CD8-positive, alpha-beta memory T cell (primary cell): ENCODE results near the gene TRMT2A. TPM values are rescaled to one million over a fixed set of nuclear protein-coding genes. Genes with fewer than 3 reads are reported as not detected.

Experiments used
- CTCF ChIA-PET: fragments of 350-600 bp; sonication (Branson Sonifier 250); formaldehyde crosslinking; loops from one replicate; lab custom pipeline; 2021; ENCODE audit warnings: antibody characterized with exemption; lab: Charles Lee
- POLR2A ChIA-PET: fragments of 350-600 bp; sonication (Branson Sonifier 250); formaldehyde crosslinking; loops from one replicate; lab custom pipeline; 2021; ENCODE audit warnings: antibody characterized with exemption; lab: Charles Lee
- DNase-seq, 5 donors: peaks; one replicate each; pipeline versions ENCODE4 v3.0.0 to v3.0.0-alpha.2; 2020 to 2022; ENCODE audit warnings: mixed read lengths in 1 of 5
- H3K27ac ChIP-seq: one replicate; pipeline ENCODE4 v1.7.0; 2013; ENCODE audit warnings: low read depth, mild to moderate bottlenecking, low read length, moderate library complexity
- H3K27me3 ChIP-seq: 2 replicates; pipeline ENCODE4 v1.7.0; 2013; ENCODE audit warnings: low read length, mild to moderate bottlenecking; ENCODE audit not compliant: insufficient read depth, poor library complexity, severe bottlenecking
- H3K36me3 ChIP-seq: 2 replicates; pipeline ENCODE4 v1.7.0; 2013; ENCODE audit warnings: mild to moderate bottlenecking, low read length, moderate library complexity; ENCODE audit not compliant: insufficient read depth
- H3K4me1 ChIP-seq: 2 replicates; pipeline ENCODE4 v1.7.0; 2013; ENCODE audit warnings: mild to moderate bottlenecking, low read length, moderate library complexity; ENCODE audit not compliant: insufficient read depth
- H3K4me3 ChIP-seq: 2 replicates; pipeline ENCODE4 v1.7.0; 2013; ENCODE audit warnings: mild to moderate bottlenecking, low read length
- H3K9me3 ChIP-seq: 2 replicates; pipeline ENCODE4 v1.7.0; 2013; ENCODE audit warnings: mild to moderate bottlenecking, low read length
- H3K27ac Mint-ChIP-seq, 8 donors: one replicate each; pipeline ENCODE4 v1.8.0; 2020 to 2021; ENCODE audit warnings: mixed read lengths in 8 of 8, mild to moderate bottlenecking in 6 of 8, inconsistent platforms in 3 of 8, moderate library complexity in 3 of 8
- H3K27me3 Mint-ChIP-seq, 2 donors: one replicate each; pipeline ENCODE4 v1.8.0; 2020 to 2021; ENCODE audit warnings: mixed read lengths in 2 of 2, mild to moderate bottlenecking in 1 of 2, moderate library complexity in 1 of 2
- H3K36me3 Mint-ChIP-seq, 3 donors: one replicate each; pipeline ENCODE4 v1.8.0; 2020 to 2021; ENCODE audit warnings: mixed read lengths in 3 of 3, inconsistent platforms in 1 of 3, mild to moderate bottlenecking in 1 of 3
- H3K4me1 Mint-ChIP-seq, 3 donors: one replicate each; pipeline ENCODE4 v1.8.0; 2020 to 2021; ENCODE audit warnings: mixed read lengths in 3 of 3, inconsistent platforms in 1 of 3, mild to moderate bottlenecking in 1 of 3
- H3K4me3 Mint-ChIP-seq, 7 donors: one replicate each; pipeline ENCODE4 v1.8.0; 2020 to 2021; ENCODE audit warnings: mixed read lengths in 7 of 7, mild to moderate bottlenecking in 6 of 7, moderate library complexity in 4 of 7, inconsistent platforms in 2 of 7
- H3K9me3 Mint-ChIP-seq, 5 donors: one replicate each; pipeline ENCODE4 v1.8.0; 2020 to 2022; ENCODE audit warnings: mixed read lengths in 5 of 5, mild to moderate bottlenecking in 3 of 5, moderate library complexity in 2 of 5, inconsistent platforms in 1 of 5
- polyA plus RNA-seq: library from polyadenylated mRNA; unstranded; fragments of 300-500 nt; fragmentation: Illumina TruSeq; gene quantifications from one replicate; pipeline ENCODE4 v1.2.3, GENCODE V29; 2021
- total RNA-seq, 2 experiments: library from RNA; stranded (reverse); gene quantifications; one replicate each; pipeline ENCODE4 v1.2.3, GENCODE V29; 2021

Gene TRMT2A
- total and polyA plus RNA-seq, 3 experiments from 2014 or later = 35.6 to 121 (median 108) TPM

GRCh38 chr22:20130731-20131596 lies 13.9 kb upstream of the TRMT2A start:
- peak; percentile 71 to 84 (median 74) for DNase-seq
- POLR2A ChIA-PET = interaction anchor here (0.9 kb wide), 1 partner anchor 11 kb away, joined by 3 read pairs; no protein-coding TSS in a partner anchor
- no peaks in the 10 kb centered on the region for H3K9me3 Mint-ChIP-seq

GRCh38 chr22:20130319-20130718 lies 13.3 kb upstream of the TRMT2A start:
- no peaks in the 10 kb centered on the region for H3K9me3 ChIP-seq
- CTCF ChIA-PET = interaction anchor here (0.7 to 3.5 kb wide), 7 partner anchors 8 to 400 kb away, joined by 3 to 25 read pairs (median 6); partner anchors contain the start of gene TANGO2
- H3K9me3 Mint-ChIP-seq = no peaks in the 10 kb centered on the region
- H3K36me3 Mint-ChIP-seq = peaks cover 0 to 27% (median 2%) of the 10 kb centered on the region in 3 donors
- H3K27me3 ChIP-seq = no peaks in the 10 kb centered on the region
- no peak overlapping the region for H3K27ac ChIP-seq
- peaks cover 17 to 43% (median 25%) of the 10 kb centered on the region in 3 donors for H3K4me1 Mint-ChIP-seq
- no peak overlapping the region for H3K4me3 ChIP-seq
- peaks cover 38% of the 10 kb centered on the region for H3K4me1 ChIP-seq
- peak overlapping the region; percentile 50 to 77 (median 62) for H3K4me3 Mint-ChIP-seq
- H3K36me3 ChIP-seq = peaks cover 9% of the 10 kb centered on the region
- no peaks in the 10 kb centered on the region for H3K27me3 Mint-ChIP-seq
- H3K27ac Mint-ChIP-seq = peak overlapping the region in 7 of 8 donors; percentile 24 to 92 (median 61)
- peak in 1 of 5 donors; percentile 11 for DNase-seq
- POLR2A ChIA-PET = interaction anchor here (0.9 kb wide), 1 partner anchor 10 kb away, joined by 3 read pairs; no protein-coding TSS in a partner anchor

More at GRCh38 chr22:20130731-20131596, 13.9 kb upstream of the TRMT2A start:
- CTCF ChIA-PET = interaction anchor here (0.7 to 3.5 kb wide), 4 partner anchors 13 to 162 kb away, joined by 3 to 25 read pairs (median 10); no protein-coding TSS in a partner anchor
- H3K4me1 Mint-ChIP-seq = peaks cover 17 to 45% (median 25%) of the 10 kb centered on the region in 3 donors
- Histone ChIP-seq H3K27ac (peak overlapping the region; percentile 79), H3K27me3 (no peaks in the 10 kb centered on the region), H3K36me3 (peaks cover 2% of the 10 kb centered on the region), H3K9me3 (no peaks in the 10 kb centered on the region), H3K4me1 (peaks cover 38% of the 10 kb centered on the region), H3K4me3 (peak overlapping the region; percentile 71)
- H3K4me3 Mint-ChIP-seq = peak overlapping the region; percentile 41 to 77 (median 62)
- no peaks in the 10 kb centered on the region for H3K27me3 Mint-ChIP-seq
- peak overlapping the region in 4 of 8 donors; percentile 34 to 92 (median 62) for H3K27ac Mint-ChIP-seq
- H3K36me3 Mint-ChIP-seq = peaks cover 0 to 21% (median 2%) of the 10 kb centered on the region in 3 donors

GRCh38 chr22:20129747-20130014 lies 12.7 kb upstream of the TRMT2A start:
- H3K4me3 Mint-ChIP-seq = peak overlapping the region in 2 of 7 donors; percentile 46 to 50
- peaks cover 36% of the 10 kb centered on the region for H3K4me1 ChIP-seq
- peak overlapping the region in 3 of 8 donors; percentile 77 to 92 (median 89) for H3K27ac Mint-ChIP-seq
- H3K4me1 Mint-ChIP-seq = peaks cover 17 to 38% (median 25%) of the 10 kb centered on the region in 3 donors
- CTCF ChIA-PET = interaction anchor here (0.6 to 3.5 kb wide), 13 partner anchors 9 to 399 kb away, joined by 3 to 25 read pairs (median 5); partner anchors contain the start of genes RANBP1 and TANGO2
- no peaks in the 10 kb centered on the region for H3K27me3 Mint-ChIP-seq
- H3K27me3 ChIP-seq = no peaks in the 10 kb centered on the region
- H3K36me3 Mint-ChIP-seq = peaks cover 0 to 34% (median 2%) of the 10 kb centered on the region in 3 donors
- H3K36me3 ChIP-seq = peaks cover 9% of the 10 kb centered on the region
- H3K9me3 ChIP-seq = no peaks in the 10 kb centered on the region
- H3K9me3 Mint-ChIP-seq = no peaks in the 10 kb centered on the region
- no peak overlapping the region for H3K4me3 ChIP-seq
- DNase-seq = no peak
- no peak overlapping the region for H3K27ac ChIP-seq
- POLR2A ChIA-PET = interaction anchor here (1.2 kb wide), 1 partner anchor 12 kb away, joined by 6 read pairs; the partner anchor contains the start of gene TRMT2A

GRCh38 chr22:20128902-20129746 lies 12.1 kb upstream of the TRMT2A start:
- H3K9me3 Mint-ChIP-seq = no peaks in the 10 kb centered on the region
- POLR2A ChIA-PET = interaction anchor here (1.2 kb wide), 1 partner anchor 12 kb away, joined by 6 read pairs; the partner anchor contains the start of gene TRMT2A

GRCh38 chr22:20128619-20128901 lies 11.5 kb upstream of the TRMT2A start:
- CTCF ChIA-PET = interaction anchor here (1.3 to 3.5 kb wide), 7 partner anchors 10 to 164 kb away, joined by 3 to 25 read pairs (median 5); no protein-coding TSS in a partner anchor
- no peaks in the 10 kb centered on the region for H3K9me3 Mint-ChIP-seq
- Histone ChIP-seq H3K9me3 (no peaks in the 10 kb centered on the region), H3K4me3 (no peak overlapping the region), H3K36me3 (peaks cover 14% of the 10 kb centered on the region), H3K4me1 (peaks cover 25% of the 10 kb centered on the region), H3K27me3 (no peaks in the 10 kb centered on the region), H3K27ac (no peak overlapping the region)
- peak overlapping the region in 1 of 7 donors; percentile 86 for H3K4me3 Mint-ChIP-seq
- peak overlapping the region in 4 of 8 donors; percentile 24 to 92 (median 38) for H3K27ac Mint-ChIP-seq
- peaks cover 13 to 32% (median 15%) of the 10 kb centered on the region in 3 donors for H3K4me1 Mint-ChIP-seq
- H3K27me3 Mint-ChIP-seq = no peaks in the 10 kb centered on the region
- POLR2A ChIA-PET = interaction anchor here (1.2 kb wide), 1 partner anchor 11 kb away, joined by 6 read pairs; the partner anchor contains the start of gene TRMT2A
- H3K36me3 Mint-ChIP-seq = peaks cover 0 to 41% (median 2%) of the 10 kb centered on the region in 3 donors
- no peak for DNase-seq

More at GRCh38 chr22:20128902-20129746, 12.1 kb upstream of the TRMT2A start:
- Histone ChIP-seq H3K27me3 (no peaks in the 10 kb centered on the region), H3K36me3 (peaks cover 9% of the 10 kb centered on the region), H3K27ac (no peak overlapping the region), H3K9me3 (no peaks in the 10 kb centered on the region), H3K4me3 (no peak overlapping the region), H3K4me1 (peaks cover 31% of the 10 kb centered on the region)
- Mint-ChIP-seq H3K27ac (peak overlapping the region in 7 of 8 donors; percentile 15 to 92 (median 47)), H3K36me3 (peaks cover 0 to 36% (median 2%) of the 10 kb centered on the region in 3 donors), H3K27me3 (no peaks in the 10 kb centered on the region), H3K4me1 (peaks cover 13 to 33% (median 20%) of the 10 kb centered on the region in 3 donors), H3K4me3 (peak overlapping the region in 6 of 7 donors; percentile 24 to 86 (median 56))
- CTCF ChIA-PET = interaction anchor here (0.6 to 3.5 kb wide), 14 partner anchors 9 to 399 kb away, joined by 3 to 25 read pairs (median 4); partner anchors contain the start of genes RANBP1 and TANGO2
- DNase-seq = peak; percentile 39 to 74 (median 46)

- H3K9me3 ChIP-seq = no peaks in the 10 kb centered on the region
- no peak for DNase-seq
- no peak overlapping the region for H3K4me3 ChIP-seq
- Mint-ChIP-seq H3K27ac (peak overlapping the region in 3 of 8 donors; percentile 58 to 92 (median 79)), H3K27me3 (no peaks in the 10 kb centered on the region), H3K9me3 (no peaks in the 10 kb centered on the region), H3K36me3 (peaks cover 0 to 41% (median 2%) of the 10 kb centered on the region in 3 donors), H3K4me1 (peaks cover 10 to 30% (median 13%) of the 10 kb centered on the region in 3 donors), H3K4me3 (peak overlapping the region in 1 of 7 donors; percentile 86)
- H3K27me3 ChIP-seq = no peaks in the 10 kb centered on the region
- POLR2A ChIA-PET = no interaction called here
- peaks cover 25% of the 10 kb centered on the region for H3K4me1 ChIP-seq
- CTCF ChIA-PET = interaction anchor here (1.3 to 3.5 kb wide), 5 partner anchors 10 to 155 kb away, joined by 3 to 25 read pairs (median 5); no protein-coding TSS in a partner anchor
- peaks cover 16% of the 10 kb centered on the region for H3K36me3 ChIP-seq
- H3K27ac ChIP-seq = no peak overlapping the region
Measured at GRCh38 chr22:20127869-20128618, 11.0 kb upstream of the TRMT2A start.
